ENCODE data around the gene MYL3.

The MYL3 gene

DNA sequence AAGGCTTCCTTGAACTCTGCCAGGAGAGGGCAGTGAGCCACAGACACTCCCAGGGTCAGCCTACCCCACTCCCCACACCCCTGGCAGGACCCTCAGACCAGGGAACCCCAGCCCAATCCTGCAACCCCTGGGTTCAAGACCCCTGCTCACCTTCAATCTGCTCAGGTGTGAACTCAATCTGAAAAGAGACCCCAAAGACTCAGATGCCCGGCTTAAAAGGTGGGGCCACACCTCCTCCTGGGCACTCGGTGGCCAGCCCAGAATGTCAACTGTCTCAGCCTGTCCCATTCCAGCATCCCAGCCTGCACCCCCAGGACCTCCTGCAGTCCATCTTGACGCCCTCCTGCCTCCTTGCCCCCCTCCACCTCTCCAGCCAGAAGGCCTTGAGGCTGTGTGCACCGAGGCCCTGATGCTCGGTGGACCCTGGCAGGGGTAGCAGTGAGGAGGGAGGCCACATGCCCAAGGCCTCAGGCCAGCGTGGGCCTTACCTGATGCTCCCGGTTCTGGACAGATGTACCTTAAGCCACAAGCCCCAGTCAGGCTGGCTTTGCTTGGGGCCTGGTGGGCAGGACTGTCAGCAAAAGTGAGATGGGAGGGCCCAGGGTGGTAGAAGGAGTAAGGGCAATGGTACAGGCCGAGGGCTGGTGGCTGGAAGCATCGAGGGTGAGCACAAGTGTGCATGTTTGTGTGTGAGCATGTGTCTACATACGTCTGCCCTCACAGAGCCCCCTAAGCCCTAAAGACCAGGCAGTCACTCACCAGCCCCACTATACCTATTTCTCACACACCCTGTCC is 2.2 kb downstream of the MYL3 start:
- no peak for DNase-seq
- TF ChIP-seq GATA1 (IDR thresholded peaks at IDR 0.05; ENCODE audit: low read depth, low read length): no peak
- TF ChIP-seq POLR2A (IDR thresholded peaks at IDR 0.05; ENCODE audit: low read length): no peak

DNA sequence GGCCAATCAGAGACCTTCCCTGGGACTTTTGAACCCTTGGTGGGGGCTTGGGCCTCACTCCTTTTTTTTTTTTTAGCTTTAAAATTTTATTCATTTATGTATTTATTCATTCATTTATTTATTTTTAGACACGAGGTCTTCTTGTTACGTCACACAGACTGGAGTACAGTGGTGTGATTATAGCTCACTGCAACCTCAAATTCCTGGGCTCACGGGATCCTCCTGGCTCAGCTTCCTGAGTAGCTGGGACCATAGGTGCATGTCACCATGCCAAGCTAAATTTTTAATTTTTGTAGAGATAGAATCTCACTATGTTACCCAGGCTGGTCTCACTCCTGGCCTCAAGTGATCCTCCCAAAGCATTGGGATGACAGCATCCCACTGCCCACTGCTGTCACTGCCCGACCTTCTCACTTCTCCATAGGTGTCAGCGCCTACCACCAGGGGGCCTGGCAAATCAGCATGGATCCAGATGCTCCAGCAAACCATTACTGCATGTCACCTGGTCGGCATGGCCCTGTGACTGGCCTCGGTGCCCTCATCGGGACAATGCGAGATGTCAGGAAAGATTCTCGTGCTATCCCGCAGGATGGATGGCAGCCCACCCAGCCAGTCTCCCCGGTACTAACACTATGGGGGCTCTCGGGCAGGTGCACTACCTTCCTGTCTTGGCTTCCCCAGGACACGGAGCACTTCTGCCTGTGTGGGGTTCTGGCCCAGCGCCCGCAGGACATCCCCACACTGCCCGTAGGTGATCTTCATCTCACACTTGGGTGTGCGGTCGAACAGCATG is 3.0 kb downstream of the MYL3 start:
- TF ChIP-seq GATA1 (IDR thresholded peaks at IDR 0.05; ENCODE audit: low read depth, low read length) (no peak), POLR2A (IDR thresholded peaks at IDR 0.05; ENCODE audit: low read length) (no peak)
- DNase-seq: peak; percentile 18 to 42

DNA sequence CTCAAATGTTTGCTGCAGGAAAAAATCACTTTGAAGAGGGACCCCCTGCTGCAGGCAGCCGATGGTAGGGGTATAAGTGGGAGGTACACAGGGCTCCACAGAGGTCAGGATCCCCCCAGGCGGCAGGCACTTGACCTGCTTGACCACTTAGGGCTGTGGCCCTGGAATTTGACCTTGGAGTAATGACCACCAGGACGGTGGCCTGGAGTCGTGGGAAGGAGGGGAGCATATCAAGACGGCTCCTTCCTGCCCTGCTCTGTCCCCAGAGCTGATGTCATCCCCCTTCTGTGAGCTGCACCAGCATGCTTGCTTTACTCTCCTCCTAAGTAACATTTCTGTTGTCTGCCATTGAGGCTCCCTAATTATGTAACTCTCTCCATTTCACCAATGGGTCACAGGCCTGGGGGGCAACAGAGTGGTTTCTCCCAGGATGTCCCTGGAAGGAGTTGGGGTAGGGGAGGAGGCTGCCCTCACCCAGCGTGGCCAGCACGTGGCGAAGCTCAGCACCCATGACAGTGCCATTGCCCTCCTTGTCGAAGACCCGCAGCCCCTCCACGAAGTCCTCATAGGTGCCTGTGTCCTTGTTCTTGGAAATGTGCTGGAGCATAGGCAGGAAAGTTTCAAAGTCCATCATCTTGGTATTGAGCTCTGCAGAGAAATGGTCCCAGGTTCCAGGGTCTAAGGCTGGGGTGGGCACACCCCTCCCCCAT is 4.1 kb downstream of the MYL3 start:
- DNase-seq: no peak
- TF ChIP-seq GATA1 (IDR thresholded peaks at IDR 0.05; ENCODE audit: low read depth, low read length): no peak
- no peak for TF ChIP-seq POLR2A (IDR thresholded peaks at IDR 0.05; ENCODE audit: low read length)

DNA sequence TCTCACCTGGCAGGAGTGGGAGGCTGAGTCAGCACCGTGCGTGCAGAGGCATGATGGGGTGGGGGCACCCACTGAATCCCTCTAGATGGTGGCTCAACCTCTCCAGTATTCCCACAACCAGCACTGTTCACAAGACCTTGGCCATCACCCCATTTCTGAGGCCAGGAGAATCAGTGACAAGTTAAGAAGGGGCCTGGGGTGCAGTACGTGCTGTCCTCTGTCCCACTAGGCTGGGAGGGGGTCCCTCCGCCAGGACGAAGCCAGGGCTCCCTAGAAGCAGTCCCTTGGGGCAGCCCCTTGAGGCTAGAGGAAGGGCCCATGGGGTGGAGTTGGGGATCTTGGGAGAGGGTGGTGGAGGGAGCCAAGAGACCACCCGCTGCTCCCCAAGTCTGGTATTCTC is 4.8 kb downstream of the MYL3 start:
- TF ChIP-seq GATA1 (IDR thresholded peaks at IDR 0.05; ENCODE audit: low read depth, low read length) (no peak), POLR2A (IDR thresholded peaks at IDR 0.05; ENCODE audit: low read length) (no peak)
- DNase-seq: no peak

DNA sequence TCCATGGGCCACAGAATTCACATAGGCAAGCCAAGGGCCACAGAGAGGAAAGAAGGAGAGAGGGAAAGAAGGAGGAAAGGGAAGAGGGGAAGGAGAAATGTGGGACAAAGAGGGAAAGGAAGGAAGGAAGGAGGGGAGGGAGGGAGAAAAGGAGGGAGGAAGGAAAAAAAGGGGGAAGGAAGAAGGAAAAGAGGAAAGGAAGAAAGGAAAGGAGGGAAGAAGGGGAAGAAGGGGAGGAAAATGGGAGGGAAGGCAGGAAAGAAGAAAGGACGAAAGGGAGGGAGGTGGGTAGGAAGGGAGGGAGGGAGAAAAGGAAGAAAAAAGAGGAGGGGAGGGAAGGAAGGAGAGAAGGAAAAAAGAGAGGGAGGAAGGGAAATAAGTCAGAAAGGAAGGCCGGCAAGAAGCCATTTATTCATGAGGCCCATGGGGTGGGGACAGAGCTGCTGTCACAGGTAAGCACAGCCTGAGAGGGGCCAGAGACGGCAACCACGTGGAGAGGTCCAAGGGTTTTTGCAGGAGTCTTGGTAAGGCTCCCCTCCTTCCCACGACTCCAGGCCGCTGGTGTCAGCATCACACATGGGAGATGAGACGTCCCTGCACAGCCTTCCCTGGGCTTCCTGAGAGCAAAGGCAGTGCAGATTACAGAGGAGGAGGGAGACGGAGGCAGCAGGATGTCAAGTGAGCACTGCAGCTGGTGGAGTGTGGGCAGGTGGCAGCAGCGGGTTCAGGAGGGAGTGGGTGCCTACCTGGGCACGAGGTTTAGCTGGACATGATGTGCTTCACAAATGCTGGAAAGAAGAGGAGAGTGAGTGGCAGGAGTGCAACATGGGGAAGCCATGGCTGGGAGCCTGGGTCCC is 5.5 kb downstream of the MYL3 start:
- DNase-seq: no peak
- TF ChIP-seq POLR2A (IDR thresholded peaks at IDR 0.05; ENCODE audit: low read length) (no peak), GATA1 (IDR thresholded peaks at IDR 0.05; ENCODE audit: low read depth, low read length) (no peak)

DNA sequence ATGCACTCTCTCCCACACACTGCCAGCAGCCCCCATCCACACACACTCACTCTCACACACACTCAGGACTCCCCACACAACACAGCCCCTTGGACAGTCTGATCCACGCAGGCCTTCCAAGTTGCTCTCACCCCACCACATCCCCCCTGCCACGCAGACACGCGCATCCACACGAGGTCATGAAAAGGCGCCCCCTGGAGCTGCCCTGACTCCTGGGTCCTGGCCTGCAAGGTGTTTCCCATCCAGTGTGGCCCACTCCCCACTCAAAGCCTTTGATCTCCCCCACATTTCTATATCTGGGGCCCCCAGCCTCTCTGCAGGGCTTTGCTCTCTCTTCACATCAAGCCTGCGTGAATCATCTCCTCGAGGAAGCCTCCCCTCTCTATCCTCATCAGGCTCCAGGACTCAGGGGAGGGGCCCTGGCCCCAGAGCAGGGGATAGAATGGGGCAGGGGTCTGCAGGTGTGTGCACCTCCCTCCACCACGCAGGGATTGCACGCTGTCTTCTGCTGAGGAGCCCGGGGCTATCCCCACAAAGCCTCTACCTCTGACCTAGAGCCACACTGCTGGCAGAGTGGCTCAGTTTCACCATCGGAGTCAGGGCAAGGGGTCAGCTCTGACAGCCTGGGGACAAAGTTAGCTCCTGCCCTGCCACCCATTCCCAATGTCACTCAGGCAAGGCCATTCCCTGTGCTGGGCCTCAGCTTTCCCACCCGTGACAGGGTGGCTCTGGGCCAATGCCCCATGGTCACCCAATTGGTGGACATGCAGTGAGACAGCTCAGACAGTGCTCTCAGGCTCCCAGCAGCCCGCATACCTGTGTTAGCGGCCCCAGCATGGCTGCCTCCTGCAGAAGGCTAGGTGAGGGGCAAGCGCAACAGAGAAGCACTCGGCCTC is 6.4 kb downstream of the MYL3 start:
- TF ChIP-seq GATA1 (IDR thresholded peaks at IDR 0.05; ENCODE audit: low read depth, low read length): no peak
- no peak for TF ChIP-seq POLR2A (IDR thresholded peaks at IDR 0.05; ENCODE audit: low read length)
- DNase-seq: no peak

DNA sequence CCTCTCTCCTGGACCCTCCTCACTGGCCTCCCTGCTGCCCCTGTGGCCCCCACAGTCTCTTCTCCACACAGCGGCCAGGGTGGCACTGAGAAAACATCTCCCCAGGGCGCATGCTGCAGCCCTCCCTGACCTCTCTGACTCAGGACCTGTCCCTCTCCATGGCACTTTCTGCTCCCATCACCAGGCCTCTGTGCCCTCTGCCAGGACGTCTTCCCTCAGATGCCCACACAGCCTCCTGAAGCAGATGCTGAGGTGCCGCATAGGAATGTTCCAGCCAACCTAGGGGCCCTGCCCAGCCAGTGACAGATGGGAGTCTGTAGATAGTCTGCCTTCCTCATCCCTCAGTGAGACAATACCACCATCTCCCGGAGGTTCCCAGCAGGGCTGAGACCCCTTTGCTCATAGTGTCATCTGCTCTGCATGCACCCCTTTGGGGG is 8.7 kb downstream of the MYL3 start:
- TF ChIP-seq POLR2A (IDR thresholded peaks at IDR 0.05; ENCODE audit: low read length): no peak
- TF ChIP-seq GATA1 (IDR thresholded peaks at IDR 0.05; ENCODE audit: low read depth, low read length): no peak

DNA sequence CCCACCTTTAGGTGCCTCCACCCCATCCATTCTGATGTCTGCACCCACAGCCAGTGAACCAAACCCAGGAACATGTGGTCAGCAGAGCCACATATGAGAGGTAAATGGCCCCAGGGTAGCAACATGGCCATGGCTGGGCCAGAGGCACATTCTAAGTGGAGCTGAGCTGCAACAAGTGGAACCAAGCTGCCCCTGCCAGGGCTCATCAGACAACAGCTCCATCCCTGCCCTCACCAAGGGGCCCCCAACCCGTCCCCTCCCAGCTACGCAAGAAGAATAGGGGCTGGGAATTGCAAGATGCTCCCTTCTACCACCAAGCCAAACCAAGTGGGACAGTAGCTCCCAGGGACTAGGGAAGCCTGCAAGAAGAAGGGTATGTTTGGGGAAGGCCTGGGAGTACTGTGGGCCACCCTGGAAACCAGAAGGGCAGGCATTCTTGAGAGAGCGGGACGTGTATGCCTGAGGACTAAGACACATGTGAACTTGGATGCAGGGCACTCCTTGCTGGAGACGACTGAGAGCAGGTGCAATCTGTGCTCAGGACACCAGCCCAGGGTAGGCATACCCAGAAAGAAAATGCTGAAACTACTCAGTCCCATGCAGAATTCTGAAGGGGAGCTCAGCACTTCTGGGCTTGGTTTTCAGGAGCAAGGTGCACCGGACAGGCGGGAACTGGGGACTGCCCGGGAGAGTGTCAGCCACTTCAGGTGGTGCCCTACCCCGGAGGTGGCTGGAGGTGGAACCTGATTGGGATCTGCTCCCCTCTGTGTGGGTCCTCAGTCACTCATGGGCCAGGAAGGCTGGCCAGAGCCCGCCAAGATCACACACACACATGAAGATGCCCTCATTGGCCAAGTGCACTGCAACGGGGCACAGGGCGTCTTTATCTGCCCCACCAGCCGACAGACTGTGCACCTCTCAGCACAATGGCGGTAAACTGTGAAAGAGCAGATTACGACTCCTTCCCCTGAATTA is 9.5 kb downstream of the MYL3 start:
- TF ChIP-seq POLR2A (IDR thresholded peaks at IDR 0.05; ENCODE audit: low read length): no peak
- no peak for TF ChIP-seq GATA1 (IDR thresholded peaks at IDR 0.05; ENCODE audit: low read depth, low read length)
- peak in 1 of 2 experiments; percentile 20 for DNase-seq

More for the DNA sequence above, 8.7 kb downstream of the MYL3 start:
- DNase-seq: no peak

DNA sequence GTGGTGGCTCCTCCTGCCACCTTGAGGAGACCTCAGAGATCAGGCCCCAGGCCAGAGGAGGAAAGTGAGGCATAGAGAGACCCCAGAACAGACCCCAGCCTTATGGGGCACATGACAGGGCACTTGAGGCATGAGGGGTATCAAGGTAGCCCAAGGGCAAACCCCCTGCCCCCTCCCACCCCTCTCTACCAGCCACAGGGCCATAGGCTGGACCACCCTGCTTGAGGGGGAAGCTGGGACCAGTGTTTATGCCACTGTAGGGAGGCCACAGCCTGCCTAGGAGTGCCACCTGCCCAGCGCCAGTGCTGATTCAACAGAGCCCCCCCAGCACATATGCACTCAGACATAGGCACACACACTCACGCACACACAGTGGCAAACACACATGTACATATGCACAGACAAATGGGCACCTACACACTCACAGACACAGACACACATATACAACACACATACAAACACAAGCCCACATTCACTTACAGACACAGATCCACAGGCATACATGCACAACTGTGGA is 10.3 kb downstream of the MYL3 start:
- no peak for TF ChIP-seq POLR2A (IDR thresholded peaks at IDR 0.05; ENCODE audit: low read length)
- no peak for TF ChIP-seq GATA1 (IDR thresholded peaks at IDR 0.05; ENCODE audit: low read depth, low read length)
- no peak for DNase-seq

DNA sequence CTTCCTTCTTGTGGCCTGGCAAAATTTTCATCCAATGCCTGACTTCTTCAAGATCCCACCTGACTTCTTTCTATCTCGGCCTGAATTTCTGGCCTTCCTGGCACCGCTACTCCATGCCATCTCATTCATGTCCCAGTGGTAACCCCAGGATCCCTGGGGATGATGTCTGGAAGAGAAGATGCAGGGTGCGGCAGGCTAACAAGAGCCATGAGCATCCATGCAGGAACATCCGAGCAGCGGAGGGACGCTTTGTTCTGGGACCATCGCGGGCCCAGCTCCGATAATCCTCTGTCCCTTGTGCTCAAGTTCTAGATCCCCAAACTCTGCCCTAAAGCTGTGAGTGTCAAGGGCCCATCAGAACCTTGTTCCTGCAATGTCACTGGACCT is 10.9 kb downstream of the MYL3 start:
- no peak for DNase-seq
- TF ChIP-seq POLR2A (IDR thresholded peaks at IDR 0.05; ENCODE audit: low read length): no peak
- TF ChIP-seq GATA1 (IDR thresholded peaks at IDR 0.05; ENCODE audit: low read depth, low read length): no peak

Measured in erythroblast (primary cell).